Neural progenitor cell (in vitro differentiated cells): ENCODE measurements around the gene SLCO2B1. TPM values are rescaled to one million over a fixed set of nuclear protein-coding genes. Genes with fewer than 3 reads are reported as not detected.

Experiments used
- DNase-seq: peaks from one replicate; pipeline ENCODE4 v3.0.0-alpha.2; 2016; ENCODE audit warnings: low spot score
- H2AFZ ChIP-seq: fragments of 200-600 bp; sonication (generic); replicated peaks from 2 replicates; pipeline ENCODE4 v1.6.1; 2016; ENCODE audit warnings: antibody characterized with exemption
- H3F3A ChIP-seq: fragments of 200-600 bp; sonication (generic); 2 replicates; pipeline ENCODE4 v1.6.1; 2016; ENCODE audit warnings: antibody characterized with exemption, low read depth
- H3K27ac ChIP-seq: fragments of 200-600 bp; sonication (generic); 2 replicates; pipeline ENCODE4 v1.5.1; 2016; ENCODE audit warnings: mild to moderate bottlenecking
- H3K27me3 ChIP-seq: fragments of 200-600 bp; sonication (generic); 2 replicates; pipeline ENCODE4 v1.6.1; 2016; ENCODE audit warnings: mild to moderate bottlenecking, moderate library complexity
- H3K36me3 ChIP-seq: fragments of 200-600 bp; sonication (generic); 2 replicates; pipeline ENCODE4 v1.5.1; 2016
- H3K4me1 ChIP-seq: fragments of 200-600 bp; sonication (generic); 2 replicates; pipeline ENCODE4 v1.6.1; 2016; ENCODE audit warnings: mixed run types
- H3K4me2 ChIP-seq: fragments of 200-600 bp; sonication (generic); 2 replicates; pipeline ENCODE4 v1.6.1; 2016
- H3K4me3 ChIP-seq: fragments of 200-600 bp; sonication (generic); 2 replicates; pipeline ENCODE4 v1.5.1; 2016
- H3K79me2 ChIP-seq: fragments of 200-600 bp; sonication (generic); 2 replicates; pipeline ENCODE4 v1.6.1; 2016; ENCODE audit warnings: low read depth
- H3K9ac ChIP-seq: fragments of 200-600 bp; sonication (generic); 2 replicates; pipeline ENCODE4 v1.6.1; 2016
- H3K9me3 ChIP-seq: fragments of 200-600 bp; sonication (generic); 2 replicates; pipeline ENCODE4 v1.5.1; 2016; ENCODE audit warnings: low read depth
- H4K20me1 ChIP-seq: fragments of 200-600 bp; sonication (generic); 2 replicates; pipeline ENCODE4 v1.6.1; 2016; ENCODE audit warnings: low read depth
- H3K27ac Mint-ChIP-seq: 3 replicates; pipeline ENCODE4 v1.8.0; 2021; ENCODE audit warnings: mixed read lengths
- H3K27me3 Mint-ChIP-seq: 2 replicates; pipeline ENCODE4 v1.8.0; 2022; ENCODE audit warnings: low read depth, mild to moderate bottlenecking, inconsistent platforms, moderate library complexity, mixed read lengths; ENCODE audit not compliant: insufficient read depth
- H3K36me3 Mint-ChIP-seq: 3 replicates; pipeline ENCODE4 v1.8.0; 2021; ENCODE audit warnings: mixed read lengths
- H3K4me1 Mint-ChIP-seq: 3 replicates; pipeline ENCODE4 v1.8.0; 2021; ENCODE audit warnings: mixed read lengths
- H3K4me3 Mint-ChIP-seq: 3 replicates; pipeline ENCODE4 v1.8.0; 2021; ENCODE audit warnings: mild to moderate bottlenecking, moderate library complexity, mixed read lengths
- H3K9me3 Mint-ChIP-seq: 3 replicates; pipeline ENCODE4 v1.8.0; 2020; ENCODE audit warnings: mixed read lengths
- EZH2 ChIP-seq: fragments of 200-600 bp; sonication (generic); IDR thresholded peaks from 2 replicates; pipeline ENCODE4 v1.6.1; 2017; ENCODE audit warnings: antibody characterized with exemption, mild to moderate bottlenecking, moderate library complexity
- EZH2phosphoT487 ChIP-seq: fragments of 200-600 bp; sonication (generic); IDR thresholded peaks from 2 replicates; pipeline ENCODE4 v1.6.1; 2017; ENCODE audit warnings: antibody characterized with exemption
- total RNA-seq: library from RNA; depleted of rRNA; stranded (reverse); fragments of >200 nt; gene quantifications from 2 replicates; pipeline ENCODE4 v1.2.3, GENCODE V29; 2015; ENCODE audit warnings: low replicate concordance
- TF ChIP-seq, protein P1 (sequence below): fragments of 200-600 bp; sonication (generic); IDR thresholded peaks from 2 replicates; pipeline ENCODE4 v1.5.1; 2017; ENCODE audit warnings: antibody characterized with exemption, mild to moderate bottlenecking

The SLCO2B1 gene
- total RNA-seq, 1 donor from 2014 or later = 0.07 TPM

- Histone ChIP-seq H3K79me2 (no peaks in the 10 kb centered on the region), H3K4me3 (no peak overlapping the region), H3F3A (no peaks in the 10 kb centered on the region), H3K9ac (no peak overlapping the region), H3K36me3 (no peaks in the 10 kb centered on the region), H3K27me3 (peaks cover under 1% of the 10 kb centered on the region), H4K20me1 (no peaks in the 10 kb centered on the region), H3K27ac (no peak overlapping the region), H2AFZ (no peak overlapping the region), H3K4me1 (peaks cover 3% of the 10 kb centered on the region), H3K9me3 (no peaks in the 10 kb centered on the region), H3K4me2 (no peak overlapping the region)
- H3K4me3 Mint-ChIP-seq = no peak overlapping the region
- DNase-seq = no peak
- TF ChIP-seq, protein P1, sequence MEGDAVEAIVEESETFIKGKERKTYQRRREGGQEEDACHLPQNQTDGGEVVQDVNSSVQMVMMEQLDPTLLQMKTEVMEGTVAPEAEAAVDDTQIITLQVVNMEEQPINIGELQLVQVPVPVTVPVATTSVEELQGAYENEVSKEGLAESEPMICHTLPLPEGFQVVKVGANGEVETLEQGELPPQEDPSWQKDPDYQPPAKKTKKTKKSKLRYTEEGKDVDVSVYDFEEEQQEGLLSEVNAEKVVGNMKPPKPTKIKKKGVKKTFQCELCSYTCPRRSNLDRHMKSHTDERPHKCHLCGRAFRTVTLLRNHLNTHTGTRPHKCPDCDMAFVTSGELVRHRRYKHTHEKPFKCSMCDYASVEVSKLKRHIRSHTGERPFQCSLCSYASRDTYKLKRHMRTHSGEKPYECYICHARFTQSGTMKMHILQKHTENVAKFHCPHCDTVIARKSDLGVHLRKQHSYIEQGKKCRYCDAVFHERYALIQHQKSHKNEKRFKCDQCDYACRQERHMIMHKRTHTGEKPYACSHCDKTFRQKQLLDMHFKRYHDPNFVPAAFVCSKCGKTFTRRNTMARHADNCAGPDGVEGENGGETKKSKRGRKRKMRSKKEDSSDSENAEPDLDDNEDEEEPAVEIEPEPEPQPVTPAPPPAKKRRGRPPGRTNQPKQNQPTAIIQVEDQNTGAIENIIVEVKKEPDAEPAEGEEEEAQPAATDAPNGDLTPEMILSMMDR = no peak
- TF ChIP-seq EZH2phosphoT487 (no peak), EZH2 (no peak)
- peaks cover 18% of the 10 kb centered on the region for H3K4me1 Mint-ChIP-seq
- H3K27me3 Mint-ChIP-seq = peaks cover 18% of the 10 kb centered on the region
- no peaks in the 10 kb centered on the region for H3K36me3 Mint-ChIP-seq
- H3K9me3 Mint-ChIP-seq = no peaks in the 10 kb centered on the region
- H3K27ac Mint-ChIP-seq = no peak overlapping the region
Measured at GRCh38 chr11:75203138-75203537, 52.2 kb downstream of the SLCO2B1 start.

- Mint-ChIP-seq H3K9me3 (no peaks in the 10 kb centered on the region), H3K27ac (peak overlapping the region; percentile 42), H3K27me3 (peaks cover 18% of the 10 kb centered on the region), H3K4me3 (no peak overlapping the region), H3K4me1 (peaks cover 18% of the 10 kb centered on the region), H3K36me3 (no peaks in the 10 kb centered on the region)
- H3F3A ChIP-seq = no peaks in the 10 kb centered on the region
- H3K9ac ChIP-seq = no peak overlapping the region
- H3K36me3 ChIP-seq = no peaks in the 10 kb centered on the region
- no peak overlapping the region for H3K27ac ChIP-seq
- H3K4me2 ChIP-seq = no peak overlapping the region
- no peak for DNase-seq
- TF ChIP-seq, protein P1 = no peak
- TF ChIP-seq EZH2phosphoT487 (no peak), EZH2 (no peak)
- H4K20me1 ChIP-seq = no peaks in the 10 kb centered on the region
- H3K9me3 ChIP-seq = no peaks in the 10 kb centered on the region
- H3K4me1 ChIP-seq = peaks cover 3% of the 10 kb centered on the region
- H3K4me3 ChIP-seq = no peak overlapping the region
- no peaks in the 10 kb centered on the region for H3K79me2 ChIP-seq
- no peak overlapping the region for H2AFZ ChIP-seq
- H3K27me3 ChIP-seq = peaks cover 6% of the 10 kb centered on the region
Measured at GRCh38 chr11:75203641-75204011, 52.7 kb downstream of the SLCO2B1 start.

DNA sequence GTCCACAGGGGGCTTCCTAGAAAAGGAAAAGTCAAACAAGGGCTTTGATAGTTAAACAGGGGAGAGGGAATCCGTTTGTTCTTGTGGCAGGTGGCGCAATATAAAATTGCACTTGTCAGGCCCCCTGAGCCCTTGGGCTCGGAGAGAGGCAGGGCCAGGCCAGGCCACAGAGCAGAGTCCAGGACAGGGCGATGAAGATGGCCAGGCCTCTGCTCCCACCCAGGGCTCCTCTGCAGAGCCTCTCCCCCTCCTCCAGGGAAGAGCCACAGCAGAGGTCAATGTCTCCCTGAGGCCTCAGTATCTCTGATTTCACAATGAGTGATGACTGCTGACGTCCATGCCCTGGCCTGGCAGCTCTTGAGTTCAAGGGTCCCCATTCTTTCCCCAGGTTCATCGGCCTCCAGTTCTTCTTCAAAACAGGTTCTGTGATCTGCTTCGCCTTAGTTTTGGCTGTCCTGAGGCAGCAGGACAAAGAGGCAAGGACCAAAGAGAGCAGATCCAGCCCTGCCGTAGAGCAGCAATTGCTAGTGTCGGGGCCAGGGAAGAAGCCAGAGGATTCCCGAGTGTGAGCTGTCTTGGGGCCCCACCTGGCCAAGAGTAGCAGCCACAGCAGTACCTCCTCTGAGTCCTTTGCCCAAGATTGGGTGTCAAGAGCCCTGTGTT lies 53.2 kb downstream of the SLCO2B1 start:
- Histone ChIP-seq H3K79me2 (no peaks in the 10 kb centered on the region), H3K27ac (no peak overlapping the region), H3K4me1 (peaks cover 3% of the 10 kb centered on the region), H3K36me3 (no peaks in the 10 kb centered on the region), H3K9ac (no peak overlapping the region), H2AFZ (no peak overlapping the region), H3K9me3 (no peaks in the 10 kb centered on the region), H3F3A (no peaks in the 10 kb centered on the region), H3K4me2 (no peak overlapping the region), H4K20me1 (no peaks in the 10 kb centered on the region), H3K27me3 (peaks cover 9% of the 10 kb centered on the region), H3K4me3 (no peak overlapping the region)
- Mint-ChIP-seq H3K4me1 (peaks cover 16% of the 10 kb centered on the region), H3K27ac (peak overlapping the region; percentile 42), H3K4me3 (no peak overlapping the region), H3K9me3 (no peaks in the 10 kb centered on the region), H3K27me3 (peaks cover 17% of the 10 kb centered on the region), H3K36me3 (no peaks in the 10 kb centered on the region)
- no peak for TF ChIP-seq EZH2phosphoT487
- TF ChIP-seq, protein P1 = no peak
- TF ChIP-seq EZH2 = no peak
- no peak for DNase-seq
